Activated CD8-positive, alpha-beta memory T cell treated with anti-CD3 and anti-CD28 coated beads, Interleukin-2, amount 10 ng/mL, durations not matched to agents 7 days and 5 days (primary cell): ENCODE measurements around the gene RAB11B. TPM values are rescaled to one million over a fixed set of nuclear protein-coding genes. Genes with fewer than 3 reads are reported as not detected.

ENCODE experiments used
- ATAC-seq: fragments of 150-1000 bp; cut with Tn5 transposase; one replicate; pipeline ENCODE4 v1.10.0; 2021; ENCODE audit warnings: moderate library complexity
- CTCF ChIA-PET: fragments of 350-600 bp; sonication (Branson Sonifier 250); formaldehyde crosslinking; loops from one replicate; lab custom pipeline; 2021; ENCODE audit warnings: antibody characterized with exemption; lab: Charles Lee
- DNase-seq: peaks from one replicate; pipeline ENCODE4 v3.0.0-alpha.2; 2020
- H3K27ac Mint-ChIP-seq: one replicate; pipeline ENCODE4 v1.8.0; 2021; ENCODE audit warnings: mild to moderate bottlenecking, mixed read lengths
- H3K27me3 Mint-ChIP-seq: one replicate; pipeline ENCODE4 v1.8.0; 2021; ENCODE audit warnings: mixed read lengths
- H3K36me3 Mint-ChIP-seq: one replicate; pipeline ENCODE4 v1.8.0; 2021; ENCODE audit warnings: mild to moderate bottlenecking, mixed read lengths
- H3K4me1 Mint-ChIP-seq: one replicate; pipeline ENCODE4 v1.8.0; 2021; ENCODE audit warnings: mixed read lengths
- H3K4me3 Mint-ChIP-seq: one replicate; pipeline ENCODE4 v1.8.0; 2021; ENCODE audit warnings: mild to moderate bottlenecking, moderate library complexity, mixed read lengths
- H3K9me3 Mint-ChIP-seq: one replicate; pipeline ENCODE4 v1.8.0; 2022; ENCODE audit warnings: low read depth, mixed read lengths
- microRNA-seq: library from miRNA; unstranded; fragments of <30 nt; microRNA quantifications from one replicate; pipeline ENCODE4 v1.2.0, GENCODE V29; 2022
- total RNA-seq, 2 experiments: library from RNA; stranded (reverse); gene quantifications; one replicate each; pipeline ENCODE4 v1.2.3, GENCODE V29; 2021

RAB11B gene
- total RNA-seq, 2 experiments from 2014 or later: 96.2 to 97.3 TPM

DNA sequence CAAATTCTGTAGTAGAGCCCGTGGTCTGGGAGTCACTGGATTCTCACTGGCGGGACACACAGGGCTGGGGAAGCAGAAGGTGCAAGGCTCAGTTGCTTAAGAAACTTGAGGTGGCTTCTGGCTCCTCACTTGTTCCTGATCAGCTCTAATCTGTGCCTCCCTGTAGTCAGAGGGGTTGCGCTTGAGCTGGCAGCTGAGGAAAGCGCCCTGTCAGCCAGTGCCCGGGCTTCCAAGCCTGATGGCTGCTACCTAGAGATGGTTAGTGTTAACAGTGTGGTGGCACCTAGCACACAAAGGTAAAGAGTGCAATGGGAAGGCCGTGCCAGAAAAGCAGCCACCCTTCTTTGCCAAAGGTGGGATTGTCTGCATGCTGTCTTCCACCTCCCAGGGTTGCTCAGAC lies 63.5 kb downstream of the RAB11B start:
- CTCF ChIA-PET: interaction anchor here (0.8 kb wide), 1 partner anchor 52 kb away, joined by 3 read pairs; no protein-coding TSS in a partner anchor
- Mint-ChIP-seq H3K36me3 (peaks cover 54% of the 10 kb centered on the region), H3K4me3 (no peak overlapping the region), H3K27me3 (no peaks in the 10 kb centered on the region), H3K27ac (no peak overlapping the region), H3K9me3 (no peaks in the 10 kb centered on the region), H3K4me1 (peaks cover 83% of the 10 kb centered on the region)
- DNase-seq: no peak
- ATAC-seq: no peak

Small RNA genes within 50 kb of the gene (microRNA-seq; reads per million reads assigned to microRNA genes)
- 8.1 reads per million, percentile 25 among the genes with 10 or more reads in this experiment for gene MIR4999

Other genes starting within 250 kb of the RAB11B start
- under 1 TPM in 1 of 2 experiments, not detected in 1; 0.06 TPM for gene FBN3, start 240.8 kb upstream of the RAB11B start, total RNA-seq
- 10 to 100 TPM; 20.3 to 28.2 TPM for gene CERS4, start 181.0 kb upstream of the RAB11B start, total RNA-seq
- gene CD320, start 82.0 kb upstream of the RAB11B start, total RNA-seq: 10 to 100 TPM; 42.0 to 49.8 TPM
- gene NDUFA7, start 69.0 kb upstream of the RAB11B start, total RNA-seq: 10 to 100 TPM; 47.4 to 66.7 TPM
- 1,000 to 10,000 TPM; 1,292 to 1,333 TPM for gene RPS28, start 68.9 kb upstream of the RAB11B start, total RNA-seq
- gene KANK3, start 47.1 kb upstream of the RAB11B start, total RNA-seq: 1 to 10 TPM; 3.2 to 3.7 TPM
- gene ANGPTL4, start 26.2 kb upstream of the RAB11B start, total RNA-seq: under 1 TPM; 0.50 to 0.82 TPM
- 10 to 100 TPM; 16.5 to 20.9 TPM for gene MARCHF2, start 22.9 kb downstream of the RAB11B start, total RNA-seq
- gene HNRNPM, start 54.6 kb downstream of the RAB11B start, total RNA-seq: 100 to 1,000 TPM; 226 to 309 TPM
- gene PRAM1, start 112.3 kb downstream of the RAB11B start, total RNA-seq: 1 to 10 TPM in 1 of 2 experiments, under 1 TPM in 1; 0.59 to 1.4 TPM
- gene ZNF414, start 123.8 kb downstream of the RAB11B start, total RNA-seq: 10 to 100 TPM; 23.8 to 38.5 TPM
- 100 to 1,000 TPM; 250 to 441 TPM for gene MYO1F, start 187.1 kb downstream of the RAB11B start, total RNA-seq
- 1 to 10 TPM; 1.2 to 3.3 TPM for gene ADAMTS10, start 220.4 kb downstream of the RAB11B start, total RNA-seq
- gene NFILZ, start 240.3 kb downstream of the RAB11B start, total RNA-seq: not detected